Ramos (cell line): Measurements from ENCODE around the gene HSD17B14.
"Not testable (repeated sequence)": the region's sequence is repeated elsewhere in the genome, so short reads cannot be mapped to it uniquely, and the experiment has no call there.

ENCODE experiments used
- in situ Hi-C: fragments of 300-500 bp; cut with MboI; formaldehyde crosslinking; loops from one replicate; pipeline ENCODE4 v1.14.3; 2022; ENCODE audit warnings: low sequenced_read_pairs; ENCODE audit not compliant: unreplicated experiment

The HSD17B14 gene

GRCh38 chr19:48836089-48837017 lies at the start of gene HSD17B14:
Gene HSD17B14, minus strand, starts transcription at chr19:48836491. Its CDS starts 80 bp downstream, at chr19:48836411.
- in situ Hi-C loops: loop anchor here (5.0 kb wide), 1 partner anchor 44 kb away; no protein-coding TSS in a partner anchor

GRCh38 chr19:48883726-48884125 lies 47.4 kb upstream of the HSD17B14 start:
- in situ Hi-C loops: no loop called here

GRCh38 chr19:48881741-48882657 lies 45.7 kb upstream of the HSD17B14 start:
- in situ Hi-C loops: no loop called here

- in situ Hi-C loops: not testable (repeated sequence)
Measured at GRCh38 chr19:48879696-48880095, 43.4 kb upstream of the HSD17B14 start.

GRCh38 chr19:48879025-48879637 lies 42.8 kb upstream of the HSD17B14 start:
- in situ Hi-C loops: no loop called here

- in situ Hi-C loops: no loop called here
Measured at GRCh38 chr19:48878196-48879024, 42.1 kb upstream of the HSD17B14 start.

- in situ Hi-C loops: no loop called here
Measured at GRCh38 chr19:48877855-48878195, 41.5 kb upstream of the HSD17B14 start.

GRCh38 chr19:48876043-48876981 lies 40.0 kb upstream of the HSD17B14 start:
- in situ Hi-C loops: not testable (repeated sequence)

- in situ Hi-C loops: no loop called here
Measured at GRCh38 chr19:48874303-48875135, 38.2 kb upstream of the HSD17B14 start.

GRCh38 chr19:48873476-48874302 lies 37.4 kb upstream of the HSD17B14 start:
- in situ Hi-C loops: no loop called here

GRCh38 chr19:48872884-48873475 lies 36.7 kb upstream of the HSD17B14 start:
- in situ Hi-C loops: no loop called here

GRCh38 chr19:48872182-48872883 lies 36.0 kb upstream of the HSD17B14 start, which contains the start of gene PPP1R15A:
Gene PPP1R15A, plus strand, starts transcription at chr19:48872421. Its CDS starts 813 bp downstream, at chr19:48873234.
- in situ Hi-C loops: no loop called here

- in situ Hi-C loops: not testable (repeated sequence)
Measured at GRCh38 chr19:48871471-48872181, 35.3 kb upstream of the HSD17B14 start.

- in situ Hi-C loops: no loop called here
Measured at GRCh38 chr19:48870048-48870447, 33.8 kb upstream of the HSD17B14 start.
